Stimulated activated CD8-positive, alpha-beta memory T cell treated with anti-CD3 and anti-CD28 coated beads, Interleukin-15, amount 100 ng/mL, for 4 hours (primary cell): Measurements from ENCODE around the gene EEF1A2.

Experiments used
- DNase-seq, 2 donors: peaks; one replicate each; pipeline ENCODE4 v3.0.0-alpha.2; 2020; ENCODE audit warnings: low read depth in 2 of 2

EEF1A2 gene

DNA sequence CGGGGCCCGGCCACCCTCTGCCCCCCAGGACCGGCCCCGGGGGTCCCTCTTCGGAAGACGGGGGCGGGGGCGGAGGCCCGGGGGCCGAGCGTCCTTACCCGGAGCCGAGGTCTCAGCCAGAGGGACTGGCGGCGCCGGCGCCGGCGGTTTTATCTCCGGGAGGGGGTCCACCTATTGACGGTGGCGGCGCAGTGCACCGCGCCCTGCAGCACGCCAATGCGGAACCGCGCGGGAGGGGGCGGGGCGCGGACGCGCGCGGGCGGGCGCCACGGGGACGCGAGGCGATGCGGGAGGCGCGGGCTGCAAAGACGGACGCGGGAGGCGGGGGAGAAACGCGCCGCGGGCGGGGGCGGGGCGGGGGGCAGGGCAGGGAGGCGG is at the start of gene EEF1A2:
Gene EEF1A2 (minus strand): TSS at position 124 of the 378 bp plus-strand sequence. CDS start 1,320 bp downstream, outside the sequence.
- DNase-seq = peak in 1 of 2 donors; percentile 17

DNA sequence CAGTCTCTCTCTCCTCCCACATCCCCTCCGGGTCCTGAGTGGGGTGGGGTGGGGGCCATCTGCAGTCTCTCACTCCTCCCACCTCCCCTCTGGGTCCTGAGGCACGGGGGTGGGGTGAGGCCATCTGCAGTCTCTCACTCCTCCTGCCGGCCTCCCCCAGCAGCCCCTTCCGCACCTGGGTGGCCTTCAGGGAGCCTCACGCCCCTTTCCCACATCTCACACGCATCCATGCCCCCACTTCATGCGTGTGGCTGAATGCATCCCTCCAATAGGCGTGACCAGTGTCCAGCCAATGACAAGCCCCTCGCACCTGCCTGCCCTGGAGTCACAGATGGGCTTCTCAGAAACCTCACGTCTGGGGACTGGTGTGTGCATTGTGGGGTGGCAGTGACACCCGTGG is 49.7 kb upstream of the EEF1A2 start:
- no peak for DNase-seq

DNA sequence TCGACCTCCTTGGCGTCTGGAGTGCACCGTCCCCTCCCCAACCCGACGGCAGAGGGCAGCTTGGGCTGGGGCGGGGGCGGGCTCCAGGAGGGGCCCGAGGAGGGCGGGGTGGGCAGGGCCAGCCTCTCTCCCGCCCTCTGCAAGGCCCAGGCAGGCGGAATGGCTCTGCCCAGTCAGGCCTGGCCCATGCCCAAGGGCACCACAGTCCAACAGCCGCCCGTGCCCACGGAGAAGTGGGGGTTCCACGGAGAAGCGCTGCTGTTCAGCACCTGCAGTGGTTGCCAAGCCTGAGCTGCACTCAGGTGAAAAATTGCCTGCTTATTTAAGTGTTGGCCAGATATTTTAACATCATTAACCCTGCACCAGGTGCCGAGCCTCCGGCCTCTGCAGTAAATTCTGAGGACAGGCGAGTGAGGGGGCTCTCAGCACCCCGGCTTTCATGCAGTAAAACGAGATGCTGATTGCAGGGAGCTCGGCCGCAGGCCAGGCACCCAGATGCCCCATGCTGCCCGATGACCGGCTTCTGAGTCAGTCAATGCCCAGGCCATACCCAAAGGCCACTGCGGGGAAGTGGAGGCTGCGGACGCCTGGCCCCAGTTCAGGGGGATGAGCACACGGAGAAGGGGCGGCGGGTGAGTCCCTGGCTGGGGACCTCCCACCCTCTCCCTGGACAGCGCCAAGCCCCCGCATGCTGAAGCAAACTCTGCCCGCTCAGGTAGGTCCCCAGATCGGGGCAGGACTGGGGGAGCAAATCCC is 49.0 kb upstream of the EEF1A2 start, which contains the start of gene SRMS:
Gene SRMS (minus strand): TSS at position 25 of the 756 bp plus-strand sequence. CDS start 286 bp downstream, outside the sequence.
- no peak for DNase-seq

DNA sequence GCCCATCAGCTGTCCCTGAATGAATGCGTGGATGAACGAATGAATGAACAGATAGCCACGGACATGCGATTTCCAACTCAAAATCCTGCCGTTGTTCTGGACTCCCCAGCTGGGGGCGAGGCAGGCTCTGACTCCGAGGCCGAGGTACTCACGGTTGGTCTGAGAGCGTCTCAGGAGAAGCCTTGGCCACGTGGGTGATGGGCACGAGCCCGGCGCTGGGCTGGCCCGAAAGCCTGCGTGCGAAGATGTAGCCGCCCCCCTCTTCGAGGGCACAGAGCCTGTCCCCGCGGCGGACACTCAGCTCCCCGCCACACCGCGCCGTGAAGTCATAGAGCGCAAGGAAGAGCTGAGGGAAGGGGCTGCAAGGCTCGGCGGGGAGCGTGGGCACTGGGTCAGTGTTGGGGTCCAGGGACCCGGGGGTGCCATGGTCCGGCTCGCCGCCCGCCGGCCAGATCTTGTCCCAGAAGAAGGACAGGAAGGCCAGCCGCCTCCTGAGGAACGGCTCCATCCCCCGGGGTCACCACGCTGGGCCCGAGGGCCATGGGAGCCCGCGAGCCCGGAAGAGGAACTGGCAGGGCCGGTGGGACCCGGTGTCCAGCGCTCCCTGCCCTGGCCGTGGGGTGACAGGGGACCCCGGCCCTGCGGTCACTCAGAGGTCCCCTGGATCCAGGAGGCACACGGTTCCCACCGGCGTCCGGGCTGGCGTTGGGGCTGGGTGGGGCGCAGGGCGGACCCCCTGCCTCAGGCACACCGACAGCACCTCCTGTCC is 48.3 kb upstream of the EEF1A2 start:
- DNase-seq = no peak

DNA sequence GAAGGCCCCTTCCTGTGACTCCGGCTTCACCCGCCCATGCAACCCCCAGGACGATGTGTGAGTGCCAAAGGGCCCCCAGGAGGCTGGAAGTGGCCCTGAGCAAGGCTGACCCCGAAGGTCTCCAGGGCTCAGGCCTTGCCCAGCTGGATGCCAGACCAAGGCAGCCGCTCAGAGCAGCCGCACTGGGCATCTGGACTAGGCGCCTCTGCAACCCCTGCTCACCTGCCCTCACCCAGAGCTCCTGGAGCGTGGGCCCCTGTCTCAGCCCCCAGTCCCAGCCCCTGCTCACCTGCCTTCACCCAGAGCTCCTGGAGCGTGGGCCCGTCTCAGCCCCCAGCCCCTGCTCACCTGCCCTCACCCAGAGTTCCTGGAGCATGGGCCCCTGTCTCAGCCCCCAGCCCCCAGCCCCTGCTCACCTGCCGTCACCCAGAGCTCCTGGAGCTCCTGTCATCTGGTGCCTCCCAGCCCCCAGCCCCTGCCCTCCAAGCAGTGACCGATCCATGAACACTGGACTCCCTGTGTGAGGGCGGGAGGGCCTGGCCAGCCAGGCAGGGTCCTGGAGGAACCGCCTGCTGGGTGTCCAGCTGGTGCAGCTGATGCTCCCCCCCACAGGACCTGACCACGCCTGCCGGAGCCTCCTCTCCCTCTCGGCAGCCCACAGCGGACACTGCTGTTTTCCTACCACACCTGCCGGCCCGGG is 47.5 kb upstream of the EEF1A2 start:
- no peak for DNase-seq

DNA sequence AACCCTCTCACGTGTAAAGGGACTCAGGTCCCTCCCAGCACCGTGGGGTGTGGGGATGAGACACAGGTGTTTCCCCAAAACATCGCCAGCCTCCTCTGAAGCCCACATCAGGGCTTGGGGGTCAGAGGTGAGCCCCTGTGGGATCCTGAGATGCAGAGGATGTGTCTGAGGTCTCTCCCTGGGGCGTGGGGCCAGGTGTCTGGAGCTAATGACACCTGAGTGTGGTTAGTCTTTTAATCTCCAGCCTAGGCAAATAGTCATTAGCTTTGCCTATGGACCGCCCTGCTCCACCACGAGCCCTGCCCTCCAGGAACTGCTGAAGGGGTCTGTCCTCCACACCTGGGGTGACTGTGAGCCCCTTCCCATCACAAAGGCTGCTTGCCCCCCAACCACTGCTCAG is 46.9 kb upstream of the EEF1A2 start:
- DNase-seq = no peak

DNA sequence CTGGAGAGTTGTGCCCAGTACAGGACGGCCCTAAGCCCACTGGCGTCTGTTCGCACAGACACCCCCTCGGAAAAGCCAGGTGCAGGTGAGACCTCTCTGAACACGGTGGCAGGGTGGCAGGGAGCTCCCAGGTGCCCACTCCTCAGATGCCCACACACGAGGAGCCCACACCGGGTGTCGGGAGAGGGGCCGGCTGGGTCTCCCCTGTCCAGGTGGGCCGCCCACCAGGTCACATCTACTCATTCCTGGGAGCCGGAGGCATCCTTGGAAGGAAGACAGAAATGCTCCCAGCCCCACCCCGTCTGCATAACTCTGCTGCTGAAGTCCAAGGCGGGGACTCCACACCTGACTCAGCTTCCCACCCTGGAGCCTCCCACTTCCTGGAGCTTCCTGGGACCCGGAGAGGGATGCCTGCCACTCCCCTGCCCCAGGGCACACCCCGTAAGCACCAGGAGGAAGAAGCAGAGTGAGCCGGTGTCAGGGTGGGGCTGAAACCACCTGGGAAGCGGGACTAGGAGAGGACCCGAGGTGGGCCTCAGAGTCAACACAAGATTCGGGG is 46.2 kb upstream of the EEF1A2 start:
- DNase-seq = no peak

DNA sequence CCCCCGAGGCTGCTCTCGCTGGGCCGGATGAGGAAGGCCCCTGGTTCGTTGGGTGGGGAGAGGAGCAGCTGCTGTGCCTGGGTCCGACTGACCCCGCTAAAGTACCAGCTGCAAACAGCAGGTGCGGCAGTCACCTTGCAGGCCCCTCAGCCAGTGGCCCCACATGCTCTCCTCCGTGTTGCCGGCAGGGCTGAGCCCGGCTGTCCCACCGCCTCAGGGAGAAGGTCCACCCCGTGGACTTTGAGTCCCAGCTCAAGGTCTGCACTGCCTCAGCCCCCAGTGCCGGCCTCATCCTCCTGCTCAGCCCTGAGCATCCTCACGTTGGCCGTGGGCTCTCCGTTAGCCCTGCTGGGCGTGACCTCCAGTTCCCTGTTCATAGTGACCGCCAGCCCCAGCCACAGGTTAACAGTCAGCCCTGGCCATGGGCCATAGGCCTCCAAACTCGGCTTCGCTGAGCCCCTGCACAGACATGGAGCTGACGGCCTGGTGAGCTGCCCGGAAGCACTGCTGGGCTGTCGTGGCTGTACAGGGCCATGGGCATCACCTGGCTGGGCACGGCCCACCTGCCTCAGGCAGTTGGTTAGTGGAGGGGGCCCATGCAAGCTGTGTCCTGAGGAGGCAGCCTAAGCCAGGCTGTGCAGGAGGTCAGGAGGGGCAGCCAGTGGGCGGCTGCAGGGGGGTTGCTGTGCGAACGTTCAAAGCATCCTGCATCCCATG is 45.5 kb upstream of the EEF1A2 start:
- no peak for DNase-seq

DNA sequence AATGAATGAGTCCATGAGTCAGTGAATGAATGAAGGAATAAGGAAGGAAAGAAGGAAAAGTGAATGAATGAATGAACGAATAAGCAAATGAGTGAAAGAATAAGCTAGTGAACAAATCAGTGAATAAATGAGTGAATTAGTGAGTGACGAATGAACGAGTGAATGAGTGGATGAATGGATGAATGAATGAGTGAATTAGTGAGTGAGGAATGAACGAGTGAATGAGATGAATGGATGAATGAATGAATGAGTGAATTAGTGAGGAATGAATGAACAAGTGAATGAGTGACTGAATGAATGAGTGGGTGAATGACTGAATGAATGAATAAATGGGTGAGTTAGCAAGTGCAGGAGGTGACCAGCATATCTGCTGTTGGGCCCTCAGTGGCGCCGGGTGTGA is 44.9 kb upstream of the EEF1A2 start:
- DNase-seq = no peak

DNA sequence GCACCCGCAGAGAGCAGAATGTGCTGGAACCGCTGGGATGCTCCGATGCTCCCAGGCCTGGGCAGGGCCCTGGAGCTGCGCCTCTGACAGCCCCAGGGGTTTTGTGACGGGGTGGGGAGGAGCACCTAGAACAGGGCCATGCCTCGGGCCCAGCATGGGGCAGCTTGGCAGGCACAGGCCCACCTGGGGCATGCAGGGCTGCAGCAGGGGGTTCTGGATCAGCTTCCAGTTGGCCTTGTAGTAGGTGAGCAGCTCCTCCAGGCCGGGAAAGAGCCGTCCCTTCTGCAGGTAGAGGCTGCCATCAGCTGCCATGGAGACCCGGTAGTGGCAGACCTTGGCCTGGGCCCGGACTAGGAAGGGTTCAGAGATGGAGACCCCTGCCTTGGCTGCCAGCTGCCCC is 44.2 kb upstream of the EEF1A2 start:
- DNase-seq = no peak

DNA sequence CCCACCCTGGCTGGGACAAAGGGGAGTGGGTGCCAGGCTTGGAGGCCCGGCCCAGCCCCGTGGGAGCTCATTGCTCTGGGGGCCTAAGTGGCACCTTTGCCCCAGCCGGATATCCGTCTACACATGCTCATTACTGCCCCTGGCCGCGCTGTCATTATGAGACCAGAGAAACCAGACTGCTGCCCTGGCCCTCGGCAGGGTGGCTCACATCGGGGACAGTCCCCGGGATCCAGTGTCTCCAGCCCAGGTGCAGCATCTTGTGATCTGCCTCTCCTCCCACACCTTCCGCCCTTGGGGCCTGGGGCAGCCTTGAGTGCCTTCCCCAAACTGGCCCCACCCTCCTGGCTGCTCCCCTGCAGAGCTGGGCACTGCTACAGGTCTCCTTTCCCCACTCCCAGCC is 43.8 kb upstream of the EEF1A2 start:
- no peak for DNase-seq

DNA sequence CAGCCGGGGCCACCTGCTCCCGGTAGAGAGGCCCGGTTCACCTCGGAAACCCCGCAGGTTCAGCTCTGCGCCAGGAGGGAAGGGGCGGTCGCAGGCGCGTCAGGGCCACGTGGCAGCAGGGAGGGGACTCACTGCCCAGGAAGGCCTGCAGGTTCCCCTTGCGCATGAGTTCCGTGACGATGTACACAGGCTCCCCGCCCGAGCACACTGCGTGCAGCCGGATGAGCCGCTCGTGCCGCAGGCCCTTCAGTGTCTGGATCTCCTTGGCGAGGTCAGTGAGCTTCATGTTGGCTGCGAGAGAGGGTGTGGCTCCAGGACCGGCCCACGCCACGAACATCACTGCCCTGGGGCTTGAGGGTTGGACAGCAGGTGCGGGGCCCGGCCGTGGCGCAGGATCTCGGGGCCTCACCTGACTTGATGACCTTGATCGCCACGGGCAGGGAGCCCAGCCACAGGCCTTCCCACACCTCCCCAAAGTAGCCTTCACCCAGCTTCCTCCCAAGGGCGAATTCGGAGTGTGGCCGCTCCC is 43.2 kb upstream of the EEF1A2 start:
- no peak for DNase-seq

DNA sequence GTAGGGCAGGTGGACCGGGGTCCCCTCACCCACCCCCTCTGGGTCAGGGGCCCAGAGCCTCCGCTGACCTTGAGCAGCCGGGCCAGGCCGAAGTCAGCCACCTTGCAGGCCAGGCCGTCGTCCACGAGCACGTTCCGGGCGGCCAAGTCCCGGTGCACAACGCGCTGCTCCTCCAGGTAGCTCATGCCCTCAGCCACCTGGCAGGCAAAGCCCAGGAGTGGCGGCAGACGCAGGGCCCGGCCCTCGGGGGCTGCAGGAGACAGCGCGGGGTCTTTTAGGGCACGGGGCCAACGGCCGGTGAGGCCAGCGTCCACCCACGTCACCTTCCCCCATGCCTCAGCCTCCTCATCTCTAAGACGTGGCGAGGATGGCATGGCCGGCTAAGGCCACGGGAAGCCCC is 42.5 kb upstream of the EEF1A2 start:
- DNase-seq = no peak

DNA sequence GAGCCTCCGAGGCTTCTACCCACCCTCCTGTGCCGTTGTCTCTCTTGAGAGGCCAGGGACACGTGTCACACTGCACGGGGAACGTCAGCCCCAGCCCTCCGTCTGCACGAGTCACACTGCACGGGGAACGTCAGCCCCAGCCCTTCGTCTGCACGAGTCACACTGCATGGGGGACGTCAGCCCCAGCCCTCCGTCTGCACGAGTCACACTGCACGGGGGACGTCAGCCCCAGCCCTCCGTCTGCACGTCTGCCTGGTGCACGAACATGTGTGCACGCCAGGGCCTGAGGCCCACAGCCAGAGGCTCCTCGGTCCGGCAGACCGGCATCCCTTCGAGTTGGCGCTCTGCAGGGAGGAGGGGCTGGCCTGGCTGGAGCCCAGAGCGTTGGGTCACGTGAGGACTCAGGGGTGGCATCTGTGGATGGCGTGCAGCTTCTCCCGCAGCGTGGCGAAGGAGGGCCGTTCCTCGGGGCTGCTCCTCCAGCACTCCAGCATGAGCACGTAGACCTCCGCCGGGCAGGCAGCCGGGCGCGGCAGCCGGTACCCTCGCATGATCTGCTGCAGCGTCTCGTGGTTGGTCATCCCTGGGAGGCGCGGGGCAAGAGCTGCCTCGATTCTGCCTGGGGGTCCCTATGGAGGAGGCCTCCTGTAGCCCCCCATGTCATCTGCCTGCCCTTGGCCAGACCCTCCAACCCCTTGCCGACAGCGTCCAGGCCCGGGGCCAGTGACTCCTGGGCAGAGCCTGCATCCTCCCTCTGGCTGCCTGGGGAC is 41.7 kb upstream of the EEF1A2 start:
- no peak for DNase-seq

DNA sequence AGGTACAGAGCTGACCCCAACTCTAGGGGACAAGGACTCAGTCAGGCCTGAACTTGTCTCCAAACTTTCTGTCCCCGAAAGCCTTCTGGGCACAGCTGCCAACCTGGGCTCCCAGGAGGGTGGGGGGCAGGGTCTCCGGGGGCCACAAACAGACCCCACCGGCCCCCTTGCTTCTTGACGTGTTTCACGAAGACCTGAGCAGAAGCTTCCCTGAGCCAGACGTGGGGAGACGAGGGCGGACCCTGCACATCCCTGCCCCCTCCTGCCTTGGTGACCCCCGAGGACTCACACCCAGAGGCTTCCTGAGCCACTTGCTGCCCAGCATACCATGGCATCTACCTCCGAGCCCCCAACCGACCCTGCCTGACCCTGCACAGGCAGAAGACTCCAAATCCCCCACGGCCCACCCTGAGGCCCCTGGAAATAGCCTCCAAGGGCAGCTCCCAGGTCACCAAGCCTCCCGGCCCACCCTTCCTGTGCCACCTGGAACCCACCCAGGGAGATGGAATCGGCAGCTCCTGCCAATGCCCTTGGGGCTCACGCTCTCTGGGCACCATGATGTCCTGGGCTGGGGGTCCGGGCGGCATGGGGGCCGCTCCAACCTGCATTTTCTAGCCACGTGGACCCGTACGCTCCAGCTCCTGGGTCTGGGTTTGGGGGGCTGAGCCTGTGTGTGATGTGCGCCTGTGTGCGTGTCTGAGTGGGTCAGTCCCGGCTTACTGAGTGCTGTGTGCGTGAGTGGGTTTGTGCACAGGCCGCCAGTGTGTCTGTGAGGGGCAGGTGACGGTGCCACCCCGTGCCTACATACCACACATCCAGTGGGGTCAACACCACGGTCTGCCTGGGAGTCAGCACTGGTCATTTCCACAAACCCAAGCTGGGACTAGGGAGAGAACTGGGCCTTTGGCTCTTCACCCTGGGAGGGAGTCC is 40.8 kb upstream of the EEF1A2 start:
- DNase-seq = no peak

DNA sequence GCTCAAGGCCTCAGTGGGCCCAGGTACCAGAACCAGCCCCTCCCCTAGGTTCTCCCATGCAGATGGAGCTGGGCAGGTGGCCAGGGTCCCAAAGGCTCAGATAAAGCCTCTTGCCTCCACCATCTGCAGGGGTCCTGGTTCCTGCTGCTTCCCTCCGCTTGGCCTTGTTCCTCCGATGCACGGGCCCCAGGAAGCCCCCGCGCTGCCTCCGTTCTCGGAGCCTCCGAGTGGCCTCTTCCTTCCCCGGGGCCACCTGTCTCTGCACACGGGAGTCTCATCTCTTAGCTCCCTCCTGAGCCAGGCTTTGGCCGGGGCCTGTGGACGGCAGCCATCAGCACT is 40.2 kb upstream of the EEF1A2 start:
- no peak for DNase-seq

DNA sequence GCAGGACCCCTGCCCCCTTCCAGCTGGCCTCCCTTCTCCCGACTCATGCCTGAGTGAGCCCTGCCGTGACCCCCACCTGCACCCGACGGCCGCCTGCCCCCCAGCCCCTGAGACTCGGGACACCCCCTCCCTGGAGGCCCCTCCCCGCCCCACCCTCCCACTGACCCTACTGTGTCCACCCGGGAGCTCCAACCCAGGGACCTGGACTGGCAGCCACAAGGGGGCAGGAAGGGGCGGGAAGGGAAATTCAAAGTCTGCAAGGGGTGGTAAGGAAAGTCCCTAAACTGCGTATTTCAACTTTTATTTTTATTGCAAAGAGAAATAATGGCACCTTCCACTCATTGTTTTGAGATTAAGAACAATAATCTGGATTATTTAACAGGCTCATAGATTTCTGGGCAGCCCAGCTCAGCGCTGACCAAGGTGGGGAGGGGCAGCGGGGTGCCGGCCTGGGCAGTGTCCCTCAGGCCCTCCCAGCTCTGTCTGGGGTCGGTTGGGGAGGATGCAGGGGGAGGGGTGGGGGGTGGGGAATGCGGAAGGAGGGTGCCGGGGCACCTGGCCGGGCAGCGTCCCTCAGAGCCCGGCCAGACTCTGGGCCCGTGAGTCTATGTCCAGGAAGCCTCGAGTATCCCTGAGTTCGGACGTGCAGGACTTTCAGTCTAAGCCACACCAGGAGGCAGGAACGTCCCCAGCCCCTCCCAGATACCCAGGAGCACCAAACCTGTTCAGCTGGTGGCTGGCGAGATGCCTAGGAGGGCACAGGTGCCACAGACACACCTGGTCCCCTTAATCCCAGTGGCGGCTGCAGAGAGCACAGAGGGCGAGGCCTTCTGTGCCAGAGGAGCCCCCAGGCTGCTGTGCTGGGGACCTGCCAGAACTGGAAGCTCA is 39.6 kb upstream of the EEF1A2 start:
- no peak for DNase-seq

DNA sequence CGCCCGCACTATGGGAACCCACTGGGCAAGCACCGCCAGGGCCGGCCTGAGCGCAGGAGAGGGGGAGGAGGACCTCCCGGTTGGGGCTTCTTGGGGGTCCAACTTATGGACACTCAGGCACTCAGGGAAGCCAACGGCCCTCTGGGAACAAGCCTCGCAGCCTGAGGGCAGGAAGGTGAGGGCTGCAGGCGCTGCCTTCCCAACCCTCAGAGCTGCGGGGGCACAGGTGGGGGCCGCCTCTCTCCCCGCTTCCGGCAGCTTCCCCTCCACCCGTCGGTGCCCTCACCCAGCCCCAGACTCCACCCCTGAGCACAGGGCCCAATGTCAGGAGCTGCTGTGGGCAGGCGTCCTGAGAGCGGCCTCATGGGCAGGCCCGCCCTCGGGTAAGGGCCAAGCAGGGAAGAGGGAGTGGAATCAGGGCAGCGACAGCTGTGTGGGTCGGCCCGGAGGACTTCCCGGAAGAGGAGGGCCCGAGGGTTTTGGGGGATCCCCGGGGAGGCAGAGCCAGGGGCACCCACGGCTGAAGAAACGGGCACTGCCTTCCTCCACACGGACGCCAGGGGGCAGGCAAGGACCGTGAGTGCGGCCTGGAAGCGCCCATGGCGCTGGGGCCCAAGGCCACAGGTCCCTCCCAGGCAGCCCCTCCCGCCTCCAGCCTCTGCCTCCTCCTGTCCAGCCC is 38.8 kb upstream of the EEF1A2 start:
- peak; percentile 85 to 86 for DNase-seq
